Memory B cell (primary cell): ENCODE results near the gene ING5.

Experiments used
- ATAC-seq: fragments of 150-1000 bp; cut with Tn5 transposase; 2 replicates; pipeline ENCODE4 v1.10.0; 2021; ENCODE audit warnings: low read depth, mild to moderate bottlenecking, moderate library complexity
- DNase-seq, 2 donors: peaks; one replicate each; pipeline ENCODE4 v3.0.0; 2022; ENCODE audit warnings: low spot score in 2 of 2
- H3K27ac Mint-ChIP-seq: one replicate; pipeline ENCODE4 v1.8.0; 2022; ENCODE audit warnings: mild to moderate bottlenecking, moderate library complexity, mixed read lengths
- H3K27me3 Mint-ChIP-seq: one replicate; pipeline ENCODE4 v1.8.0; 2022; ENCODE audit warnings: mixed read lengths
- H3K36me3 Mint-ChIP-seq: one replicate; pipeline ENCODE4 v1.8.0; 2022; ENCODE audit warnings: mild to moderate bottlenecking, mixed read lengths
- H3K4me1 Mint-ChIP-seq: one replicate; pipeline ENCODE4 v1.8.0; 2022; ENCODE audit warnings: mixed read lengths
- H3K4me3 Mint-ChIP-seq: one replicate; pipeline ENCODE4 v1.8.0; 2022; ENCODE audit warnings: mild to moderate bottlenecking, moderate library complexity, mixed read lengths
- H3K9me3 Mint-ChIP-seq: one replicate; pipeline ENCODE4 v1.8.0; 2022; ENCODE audit warnings: mixed read lengths

The ING5 gene

DNA sequence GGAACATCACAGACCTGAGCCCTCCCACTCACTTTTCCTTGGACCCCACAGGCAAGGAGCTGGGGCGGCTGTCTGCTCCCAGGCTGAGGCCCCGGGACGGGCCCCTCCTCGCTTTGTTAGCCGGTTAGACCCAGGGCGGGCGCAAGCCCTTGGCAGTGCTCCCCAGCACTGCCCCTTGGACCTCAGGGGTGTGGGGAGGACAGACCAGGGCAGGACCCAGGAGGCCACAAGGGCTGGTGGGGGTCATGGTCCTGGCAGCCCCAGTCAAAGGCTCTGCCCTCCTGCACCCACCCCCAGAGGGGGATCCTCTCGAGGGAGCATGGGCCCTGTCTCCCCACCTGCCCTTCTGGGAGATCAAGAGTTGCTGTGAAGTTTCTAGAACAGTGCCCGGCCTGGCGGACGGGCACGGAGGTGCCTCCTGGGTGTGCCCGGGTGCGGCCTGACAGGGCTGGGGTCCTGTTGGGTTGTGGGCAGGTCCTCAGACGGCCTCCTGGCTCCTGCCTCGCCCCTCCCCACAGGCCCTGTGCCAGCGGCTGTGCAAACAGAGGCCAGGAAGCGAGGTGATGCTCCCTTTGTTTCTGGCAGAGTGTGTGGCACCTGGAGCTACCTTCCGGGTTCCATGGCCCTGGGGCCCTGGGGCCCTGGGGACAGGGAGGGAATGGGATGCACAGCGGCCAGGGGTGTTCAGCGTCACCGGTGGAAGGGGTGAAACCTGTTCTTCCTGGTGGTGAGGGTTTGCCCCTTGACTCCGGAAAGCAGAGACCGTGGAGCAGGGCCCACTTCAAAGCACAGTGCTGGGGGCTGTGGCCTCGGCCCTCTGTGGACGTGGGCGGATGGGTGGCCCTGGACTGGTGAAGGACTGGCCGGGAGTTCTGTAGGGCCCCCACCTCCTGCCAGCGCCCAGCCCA lies 71.9 kb downstream of the ING5 start:
- H3K4me1 Mint-ChIP-seq = peaks cover 8% of the 10 kb centered on the region
- H3K27me3 Mint-ChIP-seq = peaks cover 5% of the 10 kb centered on the region
- ATAC-seq = no peak
- no peaks in the 10 kb centered on the region for H3K36me3 Mint-ChIP-seq
- H3K9me3 Mint-ChIP-seq = no peaks in the 10 kb centered on the region
- no peak for DNase-seq
- no peak overlapping the region for H3K27ac Mint-ChIP-seq
- no peak overlapping the region for H3K4me3 Mint-ChIP-seq

- Mint-ChIP-seq H3K36me3 (no peaks in the 10 kb centered on the region), H3K27ac (no peak overlapping the region), H3K27me3 (peaks cover 5% of the 10 kb centered on the region), H3K9me3 (no peaks in the 10 kb centered on the region), H3K4me3 (no peak overlapping the region), H3K4me1 (peaks cover 8% of the 10 kb centered on the region)
- ATAC-seq (no peak), DNase-seq (no peak)
These were observed 72.8 kb downstream of the ING5 start for GRCh38 chr2:241774419-241775222.

DNA sequence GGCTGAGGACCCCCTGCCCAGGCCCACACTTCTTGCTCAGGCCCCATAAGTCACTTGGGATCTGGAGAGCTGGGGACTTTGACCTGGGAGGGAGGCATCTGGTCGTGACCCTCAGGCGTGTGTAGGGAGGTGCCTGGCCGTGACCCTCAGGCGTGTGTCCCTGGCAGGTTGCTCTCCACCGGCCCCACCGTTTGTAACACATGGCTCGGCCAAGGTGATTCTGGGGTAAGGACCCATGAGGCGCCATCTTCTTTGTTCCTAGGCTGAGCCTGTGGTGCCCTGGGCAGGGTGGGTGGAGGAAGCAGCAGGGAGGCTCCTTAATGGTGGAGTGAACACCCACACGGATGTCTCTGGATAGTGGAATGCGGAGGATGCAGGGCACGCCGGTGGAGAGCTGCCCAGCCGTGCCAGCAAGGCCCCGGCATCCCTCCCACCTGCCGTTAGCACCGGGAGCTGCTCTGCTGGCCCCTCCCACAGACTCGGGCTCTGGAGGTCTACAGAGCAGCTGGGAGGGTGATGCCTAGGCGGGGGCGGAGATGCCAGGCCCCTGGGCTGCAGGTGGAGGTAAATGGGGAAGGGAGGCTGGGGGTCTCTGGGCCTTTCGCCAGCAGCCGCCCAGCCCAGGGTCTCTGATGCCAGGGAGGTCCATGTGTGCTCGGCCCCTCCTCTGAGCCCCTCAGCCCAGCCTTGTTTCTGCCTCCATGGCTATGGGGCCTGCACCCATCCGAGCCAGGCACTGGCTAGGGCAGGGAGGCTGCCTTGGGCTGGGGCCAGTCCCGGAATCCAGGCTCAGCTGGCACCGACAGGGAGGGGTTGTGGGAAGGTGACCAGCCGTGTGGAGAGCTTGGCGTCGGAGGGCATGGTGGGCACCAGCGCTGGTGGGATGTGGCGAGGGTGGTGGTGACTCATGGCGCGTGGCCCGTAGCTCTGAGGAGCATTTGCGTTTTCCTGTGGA lies 73.7 kb downstream of the ING5 start:
- H3K27ac Mint-ChIP-seq = no peak overlapping the region
- no peaks in the 10 kb centered on the region for H3K9me3 Mint-ChIP-seq
- DNase-seq (no peak), ATAC-seq (no peak)
- H3K4me1 Mint-ChIP-seq = peaks cover 8% of the 10 kb centered on the region
- H3K4me3 Mint-ChIP-seq = no peak overlapping the region
- H3K27me3 Mint-ChIP-seq = peaks cover 5% of the 10 kb centered on the region
- no peaks in the 10 kb centered on the region for H3K36me3 Mint-ChIP-seq

DNA sequence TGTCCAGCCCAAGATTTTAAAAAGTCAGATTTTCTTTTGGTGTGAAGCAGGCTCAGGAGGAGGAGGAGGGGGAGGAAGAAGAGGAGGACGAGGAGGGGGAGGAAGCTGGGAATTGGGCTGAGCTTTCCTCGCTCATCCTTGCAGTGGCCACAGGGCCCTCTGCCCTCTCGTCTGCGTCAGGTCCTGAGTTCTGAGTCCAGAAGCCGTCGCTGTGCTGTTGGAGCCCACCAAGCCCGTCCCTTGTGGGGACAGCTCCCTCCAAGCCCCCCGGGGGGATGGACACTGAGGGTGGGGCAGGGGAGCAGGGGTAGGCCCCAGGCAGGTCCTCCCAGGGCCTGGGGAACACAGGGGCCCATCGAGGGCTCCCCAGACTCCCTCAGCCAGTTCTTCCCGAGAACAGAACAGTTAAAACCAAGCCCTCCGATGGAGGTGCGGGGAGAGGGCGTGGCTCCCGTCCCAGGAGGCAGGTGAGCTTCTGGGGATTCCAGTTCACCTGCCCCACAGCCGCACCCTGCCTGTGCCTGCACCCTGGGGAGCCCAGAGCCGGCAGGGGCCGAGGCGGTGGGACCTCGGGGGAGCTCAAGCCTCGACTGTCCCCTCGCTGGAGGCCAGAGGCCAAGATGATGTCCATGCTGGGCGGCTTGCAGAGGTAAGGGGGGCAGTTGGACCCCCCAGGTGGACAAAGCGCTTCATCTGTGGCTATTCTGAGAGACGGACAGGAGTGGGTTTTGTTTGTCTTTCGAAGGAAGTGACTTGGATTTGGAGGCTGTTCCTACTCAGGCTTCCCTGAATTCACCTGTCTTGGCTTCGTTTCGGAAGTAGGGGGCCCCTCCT lies 74.7 kb downstream of the ING5 start, which contains the start of gene GAL3ST2:
Gene GAL3ST2 (plus strand): TSS at position 487 of the 834 bp plus-strand sequence. CDS start 134 bp downstream, at position 621.
- Mint-ChIP-seq H3K36me3 (no peaks in the 10 kb centered on the region), H3K27ac (no peak within 1 kb of the TSS), H3K27me3 (peaks cover 5% of the 10 kb centered on the region), H3K9me3 (no peaks in the 10 kb centered on the region), H3K4me3 (no peak within 1 kb of the TSS), H3K4me1 (peaks cover 8% of the 10 kb centered on the region)
- ATAC-seq (no peak), DNase-seq (no peak)

- H3K9me3 Mint-ChIP-seq = no peaks in the 10 kb centered on the region
- ATAC-seq (no peak), DNase-seq (no peak)
- peaks cover 3% of the 10 kb centered on the region for H3K4me1 Mint-ChIP-seq
- no peak overlapping the region for H3K27ac Mint-ChIP-seq
- no peaks in the 10 kb centered on the region for H3K36me3 Mint-ChIP-seq
- peaks cover 5% of the 10 kb centered on the region for H3K27me3 Mint-ChIP-seq
- H3K4me3 Mint-ChIP-seq = no peak overlapping the region
These were observed 75.4 kb downstream of the ING5 start for GRCh38 chr2:241777170-241777685.

GRCh38 chr2:241777686-241778627 lies 76.1 kb downstream of the ING5 start:
- Mint-ChIP-seq H3K4me1 (no peaks in the 10 kb centered on the region), H3K9me3 (no peaks in the 10 kb centered on the region), H3K4me3 (no peak overlapping the region), H3K27me3 (peaks cover 5% of the 10 kb centered on the region), H3K36me3 (no peaks in the 10 kb centered on the region), H3K27ac (no peak overlapping the region)
- ATAC-seq = no peak
- no peak for DNase-seq
